KMS-11 (cell line): ENCODE data around the gene ALG6.

ENCODE experiments used
- H2AFZ ChIP-seq: fragments of 200-600 bp; sonication (generic); 2 replicates; pipeline ENCODE4 v1.6.1; 2016; ENCODE audit warnings: antibody characterized with exemption, mixed run types, low read depth
- H3K27ac ChIP-seq: fragments of 200-600 bp; sonication (generic); 2 replicates; pipeline ENCODE4 v1.6.1; 2016; ENCODE audit warnings: mild to moderate bottlenecking, mixed run types
- H3K27me3 ChIP-seq: fragments of 200-600 bp; sonication (generic); 2 replicates; pipeline ENCODE4 v1.6.1; 2017; ENCODE audit warnings: mild to moderate bottlenecking, low read depth, mixed run types, moderate library complexity; ENCODE audit not compliant: insufficient read depth
- H3K36me3 ChIP-seq: fragments of 200-600 bp; sonication (generic); 2 replicates; pipeline ENCODE4 v1.6.1; 2017; ENCODE audit warnings: mild to moderate bottlenecking, mixed run types; ENCODE audit not compliant: insufficient read depth
- H3K4me1 ChIP-seq: fragments of 200-600 bp; sonication (generic); 2 replicates; pipeline ENCODE4 v1.6.1; 2016; ENCODE audit warnings: mild to moderate bottlenecking, low read depth, mixed run types; ENCODE audit not compliant: poor library complexity, severe bottlenecking
- H3K4me2 ChIP-seq: fragments of 200-600 bp; sonication (generic); 2 replicates; pipeline ENCODE4 v1.7.0; 2016; ENCODE audit warnings: mild to moderate bottlenecking, mixed run types
- H3K4me3 ChIP-seq: fragments of 200-600 bp; sonication (generic); IDR thresholded peaks from 2 replicates; pipeline ENCODE4 v1.6.1; 2017; ENCODE audit warnings: low read depth, low read length, mixed read lengths; ENCODE audit not compliant: insufficient read depth
- H3K79me2 ChIP-seq: fragments of 200-600 bp; sonication (generic); 2 replicates; pipeline ENCODE4 v1.6.1; 2016; ENCODE audit warnings: low read depth, mixed run types; ENCODE audit not compliant: insufficient read depth
- H3K9ac ChIP-seq: fragments of 200-600 bp; sonication (generic); 2 replicates; pipeline ENCODE4 v1.6.1; 2016; ENCODE audit warnings: mild to moderate bottlenecking, mixed run types
- H4K20me1 ChIP-seq: fragments of 200-600 bp; sonication (generic); 2 replicates; pipeline ENCODE4 v1.6.1; 2016; ENCODE audit warnings: mild to moderate bottlenecking, mixed run types; ENCODE audit not compliant: insufficient read depth
- TF ChIP-seq, protein P1 (sequence below): fragments of 200-600 bp; sonication (generic); conservative IDR thresholded peaks from 2 replicates; pipeline ENCODE4 v1.6.1; 2017; ENCODE audit warnings: low read depth, mild to moderate bottlenecking, antibody characterized with exemption, low read length, moderate library complexity, mixed read lengths

The ALG6 gene

GRCh38 chr1:63362073-63362472 lies 5.4 kb upstream of the ALG6 start:
- peaks cover 5% of the 10 kb centered on the region for H3K4me1 ChIP-seq

GRCh38 chr1:63362578-63362977 lies 4.8 kb upstream of the ALG6 start:
- no peak overlapping the region for H2AFZ ChIP-seq
- TF ChIP-seq, protein P1, sequence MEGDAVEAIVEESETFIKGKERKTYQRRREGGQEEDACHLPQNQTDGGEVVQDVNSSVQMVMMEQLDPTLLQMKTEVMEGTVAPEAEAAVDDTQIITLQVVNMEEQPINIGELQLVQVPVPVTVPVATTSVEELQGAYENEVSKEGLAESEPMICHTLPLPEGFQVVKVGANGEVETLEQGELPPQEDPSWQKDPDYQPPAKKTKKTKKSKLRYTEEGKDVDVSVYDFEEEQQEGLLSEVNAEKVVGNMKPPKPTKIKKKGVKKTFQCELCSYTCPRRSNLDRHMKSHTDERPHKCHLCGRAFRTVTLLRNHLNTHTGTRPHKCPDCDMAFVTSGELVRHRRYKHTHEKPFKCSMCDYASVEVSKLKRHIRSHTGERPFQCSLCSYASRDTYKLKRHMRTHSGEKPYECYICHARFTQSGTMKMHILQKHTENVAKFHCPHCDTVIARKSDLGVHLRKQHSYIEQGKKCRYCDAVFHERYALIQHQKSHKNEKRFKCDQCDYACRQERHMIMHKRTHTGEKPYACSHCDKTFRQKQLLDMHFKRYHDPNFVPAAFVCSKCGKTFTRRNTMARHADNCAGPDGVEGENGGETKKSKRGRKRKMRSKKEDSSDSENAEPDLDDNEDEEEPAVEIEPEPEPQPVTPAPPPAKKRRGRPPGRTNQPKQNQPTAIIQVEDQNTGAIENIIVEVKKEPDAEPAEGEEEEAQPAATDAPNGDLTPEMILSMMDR: 0 out of 2 replicates have a peak, but pooled peaks have one; percentile 17

More at GRCh38 chr1:63362073-63362472, 5.4 kb upstream of the ALG6 start:
- no peaks in the 10 kb centered on the region for H3K27me3 ChIP-seq
- no peaks in the 10 kb centered on the region for H4K20me1 ChIP-seq
- H3K27ac ChIP-seq: no peak overlapping the region
- H3K36me3 ChIP-seq: no peaks in the 10 kb centered on the region
- H3K4me2 ChIP-seq: no peak overlapping the region
- H2AFZ ChIP-seq: no peak overlapping the region
- H3K9ac ChIP-seq: no peak overlapping the region
- no peaks in the 10 kb centered on the region for H3K79me2 ChIP-seq
- TF ChIP-seq, protein P1: no peak
- no peak overlapping the region for H3K4me3 ChIP-seq

GRCh38 chr1:63363014-63363413 lies 4.4 kb upstream of the ALG6 start:
- no peaks in the 10 kb centered on the region for H4K20me1 ChIP-seq
- H3K4me3 ChIP-seq: no peak overlapping the region
- TF ChIP-seq, protein P1: no peak

More at GRCh38 chr1:63362578-63362977, 4.8 kb upstream of the ALG6 start:
- H3K4me1 ChIP-seq: peaks cover 7% of the 10 kb centered on the region
- H3K27ac ChIP-seq: no peak overlapping the region
- no peaks in the 10 kb centered on the region for H3K27me3 ChIP-seq
- H4K20me1 ChIP-seq: no peaks in the 10 kb centered on the region
- H3K36me3 ChIP-seq: no peaks in the 10 kb centered on the region
- H3K79me2 ChIP-seq: no peaks in the 10 kb centered on the region
- no peak overlapping the region for H3K4me2 ChIP-seq
- no peak overlapping the region for H3K4me3 ChIP-seq
- H3K9ac ChIP-seq: no peak overlapping the region

DNA sequence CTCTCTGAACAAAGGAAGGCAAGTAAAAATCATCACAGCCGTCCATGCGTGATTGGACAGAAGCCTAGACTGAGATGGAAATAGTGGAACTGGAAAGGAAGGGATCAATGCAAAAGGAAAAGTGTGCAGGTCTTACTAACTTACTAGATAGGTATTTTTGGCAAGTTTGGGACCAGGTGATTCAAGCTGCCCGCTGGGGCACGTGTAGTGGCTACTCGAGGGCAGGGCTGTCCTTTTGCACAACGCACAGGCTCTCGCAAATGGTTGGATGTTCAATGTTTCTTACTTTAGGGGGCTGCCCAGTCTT lies 566 bp upstream of the ALG6 start:
- H3K36me3 ChIP-seq: no peaks in the 10 kb centered on the region
- TF ChIP-seq, protein P1: no peak
- H3K9ac ChIP-seq: peak overlapping the region; percentile 38; the same call in 1 of the 2 replicates
- no peaks in the 10 kb centered on the region for H3K79me2 ChIP-seq
- H3K4me1 ChIP-seq: peaks cover 14% of the 10 kb centered on the region
- peak overlapping the region; percentile 48; the same call in 1 of the 2 replicates for H3K27ac ChIP-seq
- no peaks in the 10 kb centered on the region for H4K20me1 ChIP-seq
- H2AFZ ChIP-seq: peak overlapping the region; percentile 99
- no peaks in the 10 kb centered on the region for H3K27me3 ChIP-seq
- peak overlapping the region; percentile 78 for H3K4me2 ChIP-seq
- H3K4me3 ChIP-seq: no peak overlapping the region

More at GRCh38 chr1:63363014-63363413, 4.4 kb upstream of the ALG6 start:
- H3K4me1 ChIP-seq: peaks cover 7% of the 10 kb centered on the region
- H3K9ac ChIP-seq: no peak overlapping the region
- no peaks in the 10 kb centered on the region for H3K79me2 ChIP-seq
- no peak overlapping the region for H3K4me2 ChIP-seq
- no peaks in the 10 kb centered on the region for H3K36me3 ChIP-seq
- no peak overlapping the region for H2AFZ ChIP-seq
- no peak overlapping the region for H3K27ac ChIP-seq
- no peaks in the 10 kb centered on the region for H3K27me3 ChIP-seq
